ENCODE measurements around the gene RPA1. TPM values are rescaled to one million over a fixed set of nuclear protein-coding genes. Genes with fewer than 3 reads are reported as not detected.

Gene RPA1
- polyA plus RNA-seq, 3 donors: 18.5 to 27.4 (median 23.8) TPM

DNA sequence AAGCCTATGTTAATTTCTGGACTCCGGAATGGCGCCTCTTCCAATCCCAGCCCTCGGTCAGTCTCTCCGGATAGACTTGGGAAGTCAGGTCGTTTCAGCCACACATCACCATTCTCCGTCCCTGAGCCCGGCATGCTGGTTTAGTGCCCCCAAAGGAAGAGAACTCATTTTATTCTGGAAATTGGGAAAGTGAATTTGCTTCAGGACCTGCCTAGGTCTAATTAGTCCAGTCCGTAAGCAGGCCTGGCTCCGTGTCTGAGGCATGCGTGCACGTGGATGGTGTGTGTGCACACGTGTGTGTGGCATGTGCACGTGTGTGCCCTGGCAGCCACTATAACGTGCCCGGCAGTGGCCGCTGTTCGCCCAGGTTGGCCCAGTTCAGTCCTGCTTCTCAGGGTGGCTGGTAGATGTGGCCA, 77.4 kb downstream of the RPA1 start:
- no peak overlapping the region for H3K27ac Mint-ChIP-seq
- Histone ChIP-seq H4K20me1 (ENCODE audit: insufficient read depth, low read length) (no peaks in the 10 kb centered on the region), H3K9me3 (replicated peaks in 1 of 2; ENCODE audit: control insufficient read depth in 1 of 2, insufficient read depth in 1 of 2, low read length in 2 of 2) (peaks cover 0 to 11% of the 10 kb centered on the region in 2 donors), H3K9ac (ENCODE audit: insufficient read depth, low read length, poor library complexity, severe bottlenecking) (no peak overlapping the region), H3K4me3 (replicated peaks in 1 of 3; ENCODE audit: low read depth in 2 of 3, low read length in 3 of 3) (no peak overlapping the region), H3K27ac (ENCODE audit: low read depth in 1 of 2, low read length in 2 of 2) (no peak overlapping the region), H3K27me3 (ENCODE audit: control insufficient read depth in 2 of 2, insufficient read depth in 2 of 2, low read length in 2 of 2) (peaks cover 54 to 66% of the 10 kb centered on the region in 2 donors), H2AFZ (ENCODE audit: insufficient read depth, low read depth, low read length, poor library complexity, severe bottlenecking) (no peak overlapping the region), H3K79me2 (ENCODE audit: insufficient read depth, low read length) (no peaks in the 10 kb centered on the region), H3K36me3 (replicated peaks in 1 of 2; ENCODE audit: control insufficient read depth in 1 of 2, insufficient read depth in 2 of 2, low read length in 2 of 2) (no peaks in the 10 kb centered on the region), H3K4me2 (replicated peaks; ENCODE audit: extremely low read depth, low read length, poor library complexity, severe bottlenecking) (no peak overlapping the region), H3K4me1 (ENCODE audit: control insufficient read depth in 1 of 2, insufficient read depth in 2 of 2, low read length in 2 of 2) (peaks cover 4 to 9% of the 10 kb centered on the region in 2 donors)
- intact Hi-C loops (cut with micrococcal nuclease): loop anchor here in 1 of 2 donors (10.0 kb wide), 1 partner anchor 338 kb away; no protein-coding TSS in a partner anchor
- peaks cover 9% of the 10 kb centered on the region for H3K4me1 Mint-ChIP-seq
- H3K9me3 Mint-ChIP-seq: peaks cover 0 to 10% (median 3%) of the 10 kb centered on the region in 7 donors
- TF ChIP-seq, protein P1, sequence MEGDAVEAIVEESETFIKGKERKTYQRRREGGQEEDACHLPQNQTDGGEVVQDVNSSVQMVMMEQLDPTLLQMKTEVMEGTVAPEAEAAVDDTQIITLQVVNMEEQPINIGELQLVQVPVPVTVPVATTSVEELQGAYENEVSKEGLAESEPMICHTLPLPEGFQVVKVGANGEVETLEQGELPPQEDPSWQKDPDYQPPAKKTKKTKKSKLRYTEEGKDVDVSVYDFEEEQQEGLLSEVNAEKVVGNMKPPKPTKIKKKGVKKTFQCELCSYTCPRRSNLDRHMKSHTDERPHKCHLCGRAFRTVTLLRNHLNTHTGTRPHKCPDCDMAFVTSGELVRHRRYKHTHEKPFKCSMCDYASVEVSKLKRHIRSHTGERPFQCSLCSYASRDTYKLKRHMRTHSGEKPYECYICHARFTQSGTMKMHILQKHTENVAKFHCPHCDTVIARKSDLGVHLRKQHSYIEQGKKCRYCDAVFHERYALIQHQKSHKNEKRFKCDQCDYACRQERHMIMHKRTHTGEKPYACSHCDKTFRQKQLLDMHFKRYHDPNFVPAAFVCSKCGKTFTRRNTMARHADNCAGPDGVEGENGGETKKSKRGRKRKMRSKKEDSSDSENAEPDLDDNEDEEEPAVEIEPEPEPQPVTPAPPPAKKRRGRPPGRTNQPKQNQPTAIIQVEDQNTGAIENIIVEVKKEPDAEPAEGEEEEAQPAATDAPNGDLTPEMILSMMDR (IDR thresholded peaks at IDR 0.05): no peak
- no peak for DNase-seq
- WGBS (ENCODE audit: insufficient coverage): 83% methylated on average over 8 of the region's 17 CpGs
- H3K36me3 Mint-ChIP-seq: peaks cover 0 to 3% of the 10 kb centered on the region in 2 donors
- peak overlapping the region in 1 of 2 donors; percentile 55 for H3K4me3 Mint-ChIP-seq
- H3K27me3 Mint-ChIP-seq (ENCODE audit: low read depth in 3 of 3): peaks cover 59 to 86% (median 74%) of the 10 kb centered on the region in 3 donors

GRCh38 chr17:1907909-1908698, 78.3 kb downstream of the RPA1 start:
- Mint-ChIP-seq H3K36me3 (peaks cover 0 to 3% of the 10 kb centered on the region in 2 donors), H3K4me1 (peaks cover 9% of the 10 kb centered on the region), H3K4me3 (peak overlapping the region; percentile 59 to 75), H3K9me3 (peaks cover 0 to 10% (median 3%) of the 10 kb centered on the region in 7 donors), H3K27ac (no peak overlapping the region), H3K27me3 (ENCODE audit: low read depth in 3 of 3) (peaks cover 63 to 92% (median 72%) of the 10 kb centered on the region in 3 donors)
- WGBS (ENCODE audit: insufficient coverage): 7% methylated on average over 47 of the region's 49 CpGs
- peaks cover 4 to 9% of the 10 kb centered on the region in 2 donors for H3K4me1 ChIP-seq (ENCODE audit: control insufficient read depth in 1 of 2, insufficient read depth in 2 of 2, low read length in 2 of 2)
- TF ChIP-seq, protein P1 (IDR thresholded peaks at IDR 0.05): no peak
- peaks cover 54 to 66% of the 10 kb centered on the region in 2 donors for H3K27me3 ChIP-seq (ENCODE audit: control insufficient read depth in 2 of 2, insufficient read depth in 2 of 2, low read length in 2 of 2)
- H3K4me2 ChIP-seq (replicated peaks; ENCODE audit: extremely low read depth, low read length, poor library complexity, severe bottlenecking): no peak overlapping the region
- intact Hi-C loops (cut with micrococcal nuclease): loop anchor here in 1 of 2 donors (10.0 kb wide), 1 partner anchor 337 kb away; no protein-coding TSS in a partner anchor
- no peak overlapping the region for H3K9ac ChIP-seq (ENCODE audit: insufficient read depth, low read length, poor library complexity, severe bottlenecking)
- no peak overlapping the region for H3K4me3 ChIP-seq (replicated peaks in 1 of 3; ENCODE audit: low read depth in 2 of 3, low read length in 3 of 3)
- no peak overlapping the region for H2AFZ ChIP-seq (ENCODE audit: insufficient read depth, low read depth, low read length, poor library complexity, severe bottlenecking)
- H3K79me2 ChIP-seq (ENCODE audit: insufficient read depth, low read length): no peaks in the 10 kb centered on the region
- H3K36me3 ChIP-seq (replicated peaks in 1 of 2; ENCODE audit: control insufficient read depth in 1 of 2, insufficient read depth in 2 of 2, low read length in 2 of 2): no peaks in the 10 kb centered on the region
- H3K9me3 ChIP-seq (replicated peaks in 1 of 2; ENCODE audit: control insufficient read depth in 1 of 2, insufficient read depth in 1 of 2, low read length in 2 of 2): peaks cover 0 to 11% of the 10 kb centered on the region in 2 donors
- no peak overlapping the region for H3K27ac ChIP-seq (ENCODE audit: low read depth in 1 of 2, low read length in 2 of 2)
- DNase-seq: no peak
- no peaks in the 10 kb centered on the region for H4K20me1 ChIP-seq (ENCODE audit: insufficient read depth, low read length)

Data from CD14-positive monocyte (primary cell).